HG02759 (cell line): ENCODE results near the gene BHLHA15.

Experiments used
- ATAC-seq: cut with Tn5 transposase; IDR thresholded peaks from one replicate; pipeline ENCODE4 v1.9.1; 2021; ENCODE audit warnings: mild to moderate bottlenecking, moderate library complexity; ENCODE audit not compliant: unreplicated experiment

BHLHA15 gene

DNA sequence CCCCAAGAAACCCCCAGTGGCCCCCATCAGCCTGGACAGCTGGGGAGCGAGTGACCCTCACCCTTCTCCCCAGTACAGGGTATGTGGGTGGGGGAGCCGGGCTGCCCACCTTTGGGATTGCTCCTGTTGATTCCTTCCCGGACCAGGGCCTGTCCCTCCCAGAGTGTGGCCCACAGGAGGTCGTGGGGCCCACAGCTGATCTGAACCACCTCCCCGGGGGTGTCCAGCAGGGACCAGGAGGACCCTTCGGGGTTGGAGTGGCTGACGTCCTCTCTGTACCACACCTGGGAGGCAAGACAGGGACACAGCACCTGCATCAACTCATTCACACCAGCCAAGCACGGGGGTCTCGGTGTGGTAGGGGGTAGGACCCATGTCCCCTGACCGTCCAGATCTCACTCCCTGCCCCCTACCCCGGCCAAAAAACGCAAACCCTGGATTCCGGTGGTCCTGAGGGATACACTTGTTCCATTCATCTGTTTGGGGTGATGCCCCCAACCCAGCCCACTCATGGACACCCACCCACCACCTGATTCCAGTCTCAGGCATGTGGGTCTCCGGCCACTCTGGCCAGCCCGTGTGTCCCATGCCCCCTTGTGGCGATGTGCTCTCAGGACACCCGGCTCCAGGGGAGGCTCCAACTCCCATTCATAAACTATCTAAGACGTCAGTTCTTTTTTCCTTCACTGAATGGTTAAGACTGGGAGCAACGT, 29.9 kb downstream of the BHLHA15 start:
- peak; percentile 68 for ATAC-seq

DNA sequence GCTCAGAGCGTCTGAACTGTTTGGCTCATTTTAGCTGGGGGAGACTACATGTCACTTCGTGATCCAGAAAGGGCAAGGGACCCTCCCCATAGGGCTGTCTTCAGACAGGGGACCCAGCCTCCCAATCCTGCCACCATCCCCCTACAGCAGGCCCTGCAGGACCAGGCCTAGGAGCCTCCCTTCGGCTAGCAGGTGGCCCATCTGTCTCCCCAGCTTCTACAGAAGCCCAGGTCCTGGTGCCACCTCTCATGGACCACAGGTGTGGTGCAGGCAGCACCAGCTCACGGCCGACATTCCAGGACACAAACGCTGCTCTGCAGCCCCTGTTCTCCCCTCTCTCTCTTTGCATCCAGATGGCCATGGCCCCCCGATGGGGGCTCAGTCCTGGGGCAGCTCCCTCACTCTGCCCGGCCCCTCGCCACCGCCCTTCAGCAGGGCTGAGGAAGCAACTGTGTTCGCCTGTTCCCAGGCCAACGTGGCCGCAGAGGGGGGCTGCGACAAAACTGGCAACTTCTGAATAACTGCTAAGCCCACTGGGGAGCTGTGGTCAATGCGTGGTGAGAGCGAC, 30.5 kb downstream of the BHLHA15 start:
- ATAC-seq: peak; percentile 18

DNA sequence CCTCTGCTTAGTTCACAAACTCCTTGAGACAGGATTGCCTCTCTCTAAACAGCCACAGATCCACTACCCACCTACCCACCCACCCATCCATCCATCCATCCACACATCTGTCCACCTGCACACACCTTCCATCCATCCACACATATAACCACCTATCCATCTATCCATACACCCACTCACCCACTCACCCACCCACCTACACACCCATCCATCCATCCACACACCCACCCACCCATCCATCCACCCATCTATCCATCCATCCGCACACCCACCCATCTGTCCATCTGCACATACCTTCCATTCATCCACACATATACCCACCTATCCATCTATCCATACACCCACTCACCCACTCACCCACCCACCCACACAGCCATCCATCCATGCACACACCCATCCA, 31.1 kb downstream of the BHLHA15 start:
- ATAC-seq: no peak

DNA sequence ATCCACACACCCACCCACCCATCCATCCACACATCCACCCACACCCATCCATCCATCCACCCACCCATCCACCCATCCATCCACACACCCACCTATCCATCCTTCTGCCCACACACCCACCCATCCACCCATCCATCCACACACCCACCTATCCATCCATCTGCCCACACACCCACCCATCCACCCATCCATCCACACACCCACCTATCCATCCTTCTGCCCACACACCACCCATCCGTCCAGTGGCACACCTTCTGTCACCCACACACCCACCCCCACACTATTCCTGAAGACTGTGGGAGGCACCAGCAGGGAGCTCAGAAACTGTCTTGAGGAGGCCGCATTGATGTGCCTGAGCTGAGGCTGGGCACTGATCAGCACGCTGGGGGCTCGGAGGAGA, 31.7 kb downstream of the BHLHA15 start:
- ATAC-seq: no peak

DNA sequence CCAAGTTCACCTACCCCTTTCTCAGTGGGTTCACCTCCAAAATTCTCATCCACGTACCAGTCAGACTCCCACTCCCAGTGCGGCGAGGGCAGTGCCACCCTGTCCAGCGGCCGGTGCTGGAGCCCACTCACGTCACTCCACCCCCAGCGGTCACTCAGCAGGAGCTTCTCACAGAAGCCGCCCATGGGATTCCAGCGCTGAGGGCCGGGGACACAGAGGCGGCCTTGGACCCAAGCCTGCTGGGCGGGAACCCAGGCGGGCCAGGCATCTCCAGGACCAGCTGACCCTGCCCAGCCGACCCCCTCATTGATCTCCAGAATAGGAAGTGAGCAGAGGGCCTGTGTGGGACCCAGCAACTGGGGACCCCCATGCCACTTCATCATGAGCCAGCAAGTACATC, 33.6 kb downstream of the BHLHA15 start:
- no peak for ATAC-seq

DNA sequence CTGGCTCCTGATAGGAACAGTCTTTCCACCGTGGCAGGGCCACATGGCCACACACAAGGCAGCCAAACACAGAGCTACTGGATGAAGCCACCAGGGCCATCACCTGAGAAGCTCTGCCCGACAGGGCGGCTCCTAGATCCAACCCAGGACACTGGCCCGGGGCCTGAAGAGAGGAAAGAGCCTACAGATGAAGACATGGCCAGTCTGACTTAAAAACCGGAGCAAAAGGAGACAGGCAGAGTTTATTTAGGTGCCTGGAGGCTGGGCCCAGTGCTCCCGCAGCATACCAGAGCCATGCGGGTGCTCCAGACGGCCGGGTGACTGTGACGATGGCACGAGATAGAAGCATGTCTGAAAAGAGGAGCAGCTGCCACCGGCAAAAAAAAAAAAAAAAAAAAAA, 36.9 kb downstream of the BHLHA15 start:
- ATAC-seq: no peak

DNA sequence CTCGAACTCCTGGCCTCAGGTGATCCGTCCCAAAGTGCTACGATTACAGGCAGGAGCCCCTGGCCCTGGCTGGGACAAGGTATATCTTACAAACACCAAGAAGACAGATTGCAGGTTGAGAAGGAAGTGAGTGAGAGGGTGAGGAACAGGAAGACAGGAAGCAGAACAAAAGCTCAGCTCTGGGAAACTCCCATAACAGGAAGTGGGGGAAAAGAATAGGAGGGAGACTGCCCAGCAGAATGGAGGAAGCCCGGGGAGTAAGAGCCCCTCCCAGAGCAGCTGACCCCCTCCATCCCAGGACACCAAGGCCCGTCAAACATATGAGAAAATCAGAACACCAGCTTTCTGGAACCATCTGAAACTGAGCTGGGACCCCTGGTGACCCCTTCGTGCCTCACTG, 37.9 kb downstream of the BHLHA15 start:
- ATAC-seq: no peak

DNA sequence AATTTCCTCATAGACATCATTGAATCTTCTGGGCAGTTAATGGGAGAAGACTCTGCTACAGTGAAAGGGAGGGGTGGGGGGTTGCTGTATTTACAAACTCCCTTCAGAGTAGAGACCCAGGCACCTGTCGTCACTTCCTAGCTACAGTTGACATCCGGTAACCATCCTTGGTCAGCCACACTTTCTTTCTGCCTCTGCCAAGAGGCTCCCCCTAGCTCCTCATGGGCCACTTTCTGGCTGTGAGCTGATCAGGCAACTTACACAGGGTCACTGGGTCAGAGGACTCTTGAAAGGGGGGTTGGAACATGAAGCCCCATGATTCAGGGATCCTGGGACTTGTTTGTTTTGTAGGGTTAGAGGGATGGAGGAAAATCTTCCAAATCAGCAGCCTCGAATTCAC, 39.5 kb downstream of the BHLHA15 start:
- no peak for ATAC-seq

DNA sequence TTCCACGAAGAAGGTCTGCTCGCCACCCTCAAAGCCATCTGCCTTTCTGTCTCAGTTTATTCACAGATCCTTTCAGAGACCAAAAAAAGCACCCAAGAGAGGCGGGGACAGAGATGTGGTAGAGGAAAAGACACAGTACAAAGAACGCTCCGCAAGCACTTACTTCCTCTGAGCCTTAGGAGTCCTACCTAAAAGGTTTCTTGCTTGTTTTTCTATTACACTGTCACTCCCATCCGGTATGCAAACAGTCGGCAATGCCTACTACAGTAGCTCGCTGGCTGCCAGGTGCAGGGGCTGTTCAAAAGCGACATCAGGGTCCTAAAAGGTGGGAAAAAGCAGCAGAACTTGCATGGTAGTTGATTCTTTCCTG, 40.0 kb downstream of the BHLHA15 start:
- peak; percentile 6 for ATAC-seq

DNA sequence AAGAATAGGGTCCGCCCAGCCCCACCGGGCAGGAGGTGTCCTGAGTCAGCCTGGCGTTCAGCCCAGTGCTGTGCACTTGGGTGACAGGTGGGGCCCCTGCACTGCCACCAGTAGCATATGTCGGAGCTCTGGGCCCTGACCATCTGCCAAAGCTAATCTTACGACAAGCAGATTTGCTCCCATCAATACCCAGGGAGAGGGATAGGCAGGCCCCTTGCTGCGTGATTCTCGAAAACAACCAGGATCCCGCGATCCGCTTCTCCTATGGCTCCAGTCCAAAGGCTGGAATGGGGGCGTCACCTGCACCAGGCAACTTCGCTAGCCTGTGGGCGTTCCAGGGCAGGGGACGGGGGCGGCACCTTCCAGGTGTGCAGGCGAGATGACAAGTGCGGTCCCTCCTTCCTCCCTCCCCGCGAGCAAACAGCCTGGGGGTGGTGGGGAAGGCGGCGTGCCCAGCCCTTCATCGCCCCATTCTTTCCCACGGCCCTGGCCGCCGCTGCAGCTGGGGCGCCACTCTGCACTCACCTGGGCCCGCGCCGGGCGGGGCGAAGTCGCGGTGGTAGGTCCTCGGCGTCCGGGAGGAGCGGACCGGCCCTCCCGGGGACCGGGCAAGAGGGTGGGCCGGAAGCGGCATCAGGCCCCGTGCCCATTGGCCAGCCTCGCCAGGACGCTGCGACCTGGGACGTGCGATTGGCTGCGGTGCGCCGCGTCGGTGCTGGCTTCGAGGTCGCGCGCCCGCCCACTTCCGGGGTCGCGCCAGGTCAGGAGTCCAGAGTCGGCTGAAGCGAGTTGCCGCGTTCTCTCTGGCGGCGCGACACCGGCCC, 40.6 kb downstream of the BHLHA15 start, which contains the start of gene TECPR1:
TSS of gene TECPR1 (minus strand) at position 632 of the 824 bp plus-strand sequence. CDS start 6,086 bp downstream, outside the sequence.
- ATAC-seq: peak; percentile 98

DNA sequence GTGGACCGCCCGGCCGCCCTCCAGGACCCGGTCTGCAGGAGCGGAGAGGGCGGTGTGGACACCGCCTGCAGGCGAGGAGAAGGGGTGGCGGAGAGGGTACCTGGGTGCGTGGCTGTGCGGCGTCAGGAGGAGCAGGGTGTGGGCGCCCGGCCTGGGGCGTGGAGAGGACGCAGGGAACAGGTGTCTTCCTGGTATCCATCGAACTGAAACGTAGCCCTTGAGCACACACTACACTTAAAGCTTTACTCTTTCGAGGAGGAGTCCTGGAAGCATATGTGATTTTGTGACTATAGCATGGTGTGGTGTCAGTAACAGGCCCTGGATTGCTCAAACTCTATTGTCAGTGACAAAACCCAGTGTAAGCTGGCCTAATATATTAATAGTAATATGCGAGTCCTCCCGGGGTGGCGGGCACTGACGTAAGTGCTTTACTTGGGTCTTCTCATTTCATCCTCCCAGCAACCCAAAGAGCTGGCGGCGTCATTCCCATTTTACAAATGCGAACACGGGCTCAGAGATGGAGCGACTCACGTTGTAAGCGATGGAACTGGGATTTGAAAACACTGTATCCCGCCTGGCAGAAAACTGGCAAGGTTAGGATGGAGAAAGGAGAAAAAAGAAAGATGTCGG, 41.3 kb downstream of the BHLHA15 start:
- ATAC-seq: peak; percentile 35

DNA sequence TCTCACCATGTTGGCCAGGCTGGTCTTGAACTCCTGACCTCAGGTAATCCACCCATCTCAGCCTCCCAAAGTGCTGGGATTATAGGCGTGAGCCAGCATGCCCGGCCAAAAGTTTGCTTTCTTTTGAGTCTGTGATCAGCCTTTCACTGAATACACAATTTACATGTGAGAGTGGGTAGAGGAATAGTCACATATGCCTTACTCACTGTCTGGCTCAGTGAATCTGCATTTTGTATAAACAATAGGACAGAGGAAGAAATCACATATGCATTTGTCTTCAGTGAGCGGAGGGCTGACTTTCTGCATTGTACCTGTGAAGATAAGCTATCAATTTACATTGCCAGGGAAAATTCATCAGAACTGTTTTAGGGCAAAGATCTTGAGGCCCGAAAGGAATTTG, 43.3 kb downstream of the BHLHA15 start:
- no peak for ATAC-seq

DNA sequence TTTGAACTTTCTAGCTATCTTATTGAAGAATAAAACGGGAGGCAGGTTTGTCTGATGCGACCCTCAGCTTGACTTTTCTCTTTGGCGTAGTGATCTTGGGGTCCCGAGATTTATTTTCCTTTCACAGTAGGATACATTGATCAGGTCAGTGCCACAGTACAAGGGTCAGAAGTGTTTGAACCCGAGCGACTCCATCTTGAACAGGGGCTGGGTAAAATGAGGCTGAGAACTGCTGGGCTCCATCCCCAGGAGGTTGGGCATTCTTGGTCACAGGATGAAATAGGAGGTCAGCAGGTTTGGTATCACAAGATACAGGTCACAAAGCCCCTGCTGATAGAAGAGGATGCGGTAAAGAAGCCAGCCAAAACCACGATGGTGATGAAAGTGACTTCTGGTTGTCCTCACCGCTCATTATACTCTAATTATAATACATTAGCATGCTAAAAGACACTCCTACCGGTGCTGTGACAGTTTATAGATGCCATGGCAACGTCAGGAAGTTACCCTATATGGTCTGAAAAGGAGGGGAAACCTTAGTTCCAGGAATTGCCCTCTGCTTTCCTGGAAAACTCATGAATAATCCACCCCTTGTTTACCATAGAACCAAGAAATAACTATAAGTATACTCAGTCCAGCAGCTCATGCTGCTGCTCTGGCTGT, 43.8 kb downstream of the BHLHA15 start:
- ATAC-seq: no peak

DNA sequence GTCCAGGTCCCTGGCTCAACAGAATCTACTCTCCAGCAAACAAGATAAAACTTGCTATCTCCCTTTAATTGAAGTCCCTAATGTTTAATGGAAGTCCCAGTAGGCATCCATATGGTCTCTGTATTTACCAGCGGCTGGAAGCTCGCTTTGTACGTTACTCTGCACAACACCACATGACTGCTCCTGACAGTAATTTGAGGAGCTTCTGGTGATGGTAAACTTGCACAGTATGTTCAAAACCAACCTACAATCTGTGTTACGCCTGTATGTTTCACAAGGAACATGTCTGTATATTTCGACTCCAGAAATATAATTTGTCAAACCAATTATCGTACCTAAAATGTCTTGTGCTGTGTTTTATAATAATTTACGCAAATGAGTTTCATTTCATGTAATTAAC, 45.2 kb downstream of the BHLHA15 start:
- ATAC-seq: no peak

DNA sequence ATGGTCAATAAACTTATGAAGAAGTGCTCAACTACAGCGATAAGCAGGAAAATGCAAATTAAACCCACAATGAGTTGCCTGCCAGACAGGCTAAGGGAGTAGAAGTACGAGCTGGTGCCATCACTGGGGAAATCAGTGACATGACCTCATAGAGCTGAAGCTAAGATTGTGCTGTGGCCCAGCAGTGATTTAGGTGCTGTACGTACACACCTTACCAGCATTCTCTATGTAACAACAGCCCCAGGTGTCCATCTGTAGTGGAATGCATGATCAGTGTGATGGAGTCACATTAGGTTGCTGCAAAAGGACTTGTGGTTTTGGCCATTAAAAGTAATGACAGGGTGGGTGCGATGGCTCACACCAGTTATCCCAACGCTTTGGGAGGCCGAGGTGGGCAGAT, 46.5 kb downstream of the BHLHA15 start:
- ATAC-seq: no peak
